HG03280 (cell line): Measurements from ENCODE around the gene DND1.
A peak's percentile ranks its signal among the peaks of the same experiment; 100 is the strongest.
"Not testable (repeated sequence)": the region's sequence is repeated elsewhere in the genome, so short reads cannot be mapped to it uniquely, and the experiment has no call there.

Experiments used
- ATAC-seq: cut with Tn5 transposase; IDR thresholded peaks from one replicate; pipeline ENCODE4 v1.9.1; 2021; ENCODE audit warnings: mild to moderate bottlenecking, moderate library complexity; ENCODE audit not compliant: unreplicated experiment

Gene DND1

GRCh38 chr5:140672455-140673186 is 755 bp downstream of the DND1 start:
- ATAC-seq = no peak

- ATAC-seq = no peak
These were observed 1.8 kb downstream of the DND1 start for GRCh38 chr5:140671472-140672125.

GRCh38 chr5:140671035-140671434 is 2.3 kb downstream of the DND1 start:
- not testable (repeated sequence) for ATAC-seq

GRCh38 chr5:140664359-140665119 is 8.8 kb downstream of the DND1 start, which contains the start of gene WDR55:
WDR55 (plus strand) TSS chr5:140664904; CDS start chr5:140664913, 9 bp downstream.
- peak; percentile 98 for ATAC-seq

- no peak for ATAC-seq
These were observed 9.4 kb downstream of the DND1 start for GRCh38 chr5:140664030-140664358.

- ATAC-seq = not testable (repeated sequence)
These were observed 13.0 kb downstream of the DND1 start for GRCh38 chr5:140660371-140660770.

- no peak for ATAC-seq
These were observed 14.5 kb downstream of the DND1 start for GRCh38 chr5:140658870-140659269.

GRCh38 chr5:140647042-140647419 is 26.3 kb downstream of the DND1 start:
- no peak for ATAC-seq

- ATAC-seq = no peak
These were observed 30.7 kb downstream of the DND1 start for GRCh38 chr5:140642718-140643117.

GRCh38 chr5:140641716-140642115 is 31.7 kb downstream of the DND1 start:
- no peak for ATAC-seq

GRCh38 chr5:140639148-140639981 is 34.0 kb downstream of the DND1 start, which contains the start of gene TMCO6:
TMCO6 (plus strand) TSS chr5:140639451; CDS start chr5:140639528, 77 bp downstream.
- peak; percentile 98 for ATAC-seq

- ATAC-seq = not testable (repeated sequence)
These were observed 34.6 kb downstream of the DND1 start for GRCh38 chr5:140638898-140639147.

- no peak for ATAC-seq
These were observed 35.8 kb downstream of the DND1 start for GRCh38 chr5:140637371-140638100.

GRCh38 chr5:140635291-140636257 is 37.8 kb downstream of the DND1 start:
- no peak for ATAC-seq

- no peak for ATAC-seq
These were observed 39.3 kb downstream of the DND1 start for GRCh38 chr5:140634103-140634502.

GRCh38 chr5:140633501-140633900 is 39.9 kb downstream of the DND1 start:
- ATAC-seq = no peak

GRCh38 chr5:140633021-140633471 is 40.3 kb downstream of the DND1 start, which contains the start of gene CD14:
CD14 (minus strand) TSS chr5:140633175; CDS start chr5:140633071, 104 bp downstream.
- ATAC-seq = no peak

- peak; percentile 44 for ATAC-seq
These were observed 40.9 kb downstream of the DND1 start for GRCh38 chr5:140632366-140633020.
